NCI-H748 treated with DMSO at 0.1 percent for 48 hours (cell line): ENCODE measurements around the gene UCN2.
"Not testable (repeated sequence)": the region's sequence is repeated elsewhere in the genome, so short reads cannot be mapped to it uniquely, and the experiment has no call there.

Experiments
- DNase-seq: peaks from one replicate; lab custom pipeline; 2025; lab: John Stamatoyannopoulos, UW

Gene UCN2

DNA sequence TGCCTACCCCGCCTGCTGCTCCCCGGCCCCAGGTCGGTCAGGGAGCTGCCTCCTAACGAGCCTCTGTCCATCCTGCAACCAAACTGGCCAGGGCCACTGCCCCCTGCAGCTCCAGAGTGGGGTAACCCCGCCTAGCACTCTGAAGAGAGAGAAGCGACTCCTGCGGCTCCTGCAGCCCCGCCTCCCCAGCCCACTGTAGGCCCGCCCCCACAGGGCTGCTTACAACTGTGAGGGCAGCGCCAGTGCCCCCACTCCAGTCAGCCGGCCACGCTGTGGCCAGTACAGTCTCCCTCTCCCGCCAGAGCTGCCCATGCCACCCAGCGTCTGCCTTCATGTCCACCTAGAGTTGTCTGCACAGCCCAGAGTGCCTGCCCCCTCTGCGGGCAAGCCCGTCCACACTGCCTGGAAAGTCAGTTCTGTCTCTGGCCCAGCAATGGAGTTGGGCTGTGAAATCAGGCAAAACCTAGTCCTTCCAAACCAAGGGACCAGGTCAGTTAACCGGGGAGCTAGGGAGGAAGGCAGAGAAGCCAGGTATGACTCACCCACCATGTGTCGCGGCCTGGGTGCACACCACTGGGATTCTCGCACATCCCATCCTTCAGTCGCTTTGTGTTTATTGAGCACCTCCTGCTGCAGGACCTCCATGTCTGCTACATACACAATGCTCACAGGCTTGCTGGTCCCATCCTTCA is 2.4 kb downstream of the UCN2 start:
- DNase-seq = no peak

- no peak for DNase-seq
These were observed 2.9 kb downstream of the UCN2 start for GRCh38 chr3:48560648-48561018.

DNA sequence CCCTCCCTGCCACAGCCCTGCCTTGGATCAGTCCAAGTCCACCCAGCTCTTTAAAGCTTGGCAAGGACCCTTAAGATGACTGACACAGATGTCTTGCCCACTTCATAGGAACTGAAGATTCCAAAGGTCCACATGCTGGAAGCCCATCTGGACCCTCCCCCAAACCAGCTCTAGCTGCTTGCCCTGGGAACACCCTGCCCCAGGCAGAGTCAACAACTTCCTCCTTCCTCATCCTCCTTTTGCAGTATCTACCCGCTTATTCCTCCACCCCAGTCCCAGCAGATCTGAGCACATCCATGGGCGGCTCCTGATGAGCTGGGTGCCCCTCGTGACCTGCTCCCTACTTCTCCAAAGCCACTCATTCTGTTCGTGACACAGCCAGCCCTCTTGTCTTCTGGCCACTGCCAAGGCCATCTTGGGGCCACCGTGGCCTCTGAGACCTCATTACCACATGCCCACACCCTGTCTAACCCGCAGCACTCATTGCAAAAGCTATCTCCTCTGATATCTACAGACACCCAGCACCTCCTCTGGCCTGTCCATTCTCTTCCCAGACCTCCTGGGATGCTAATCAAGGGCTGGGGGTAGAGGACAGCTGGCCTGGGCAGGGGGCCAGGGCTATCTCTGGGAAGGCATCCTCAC is 5.0 kb downstream of the UCN2 start:
- DNase-seq = no peak

DNA sequence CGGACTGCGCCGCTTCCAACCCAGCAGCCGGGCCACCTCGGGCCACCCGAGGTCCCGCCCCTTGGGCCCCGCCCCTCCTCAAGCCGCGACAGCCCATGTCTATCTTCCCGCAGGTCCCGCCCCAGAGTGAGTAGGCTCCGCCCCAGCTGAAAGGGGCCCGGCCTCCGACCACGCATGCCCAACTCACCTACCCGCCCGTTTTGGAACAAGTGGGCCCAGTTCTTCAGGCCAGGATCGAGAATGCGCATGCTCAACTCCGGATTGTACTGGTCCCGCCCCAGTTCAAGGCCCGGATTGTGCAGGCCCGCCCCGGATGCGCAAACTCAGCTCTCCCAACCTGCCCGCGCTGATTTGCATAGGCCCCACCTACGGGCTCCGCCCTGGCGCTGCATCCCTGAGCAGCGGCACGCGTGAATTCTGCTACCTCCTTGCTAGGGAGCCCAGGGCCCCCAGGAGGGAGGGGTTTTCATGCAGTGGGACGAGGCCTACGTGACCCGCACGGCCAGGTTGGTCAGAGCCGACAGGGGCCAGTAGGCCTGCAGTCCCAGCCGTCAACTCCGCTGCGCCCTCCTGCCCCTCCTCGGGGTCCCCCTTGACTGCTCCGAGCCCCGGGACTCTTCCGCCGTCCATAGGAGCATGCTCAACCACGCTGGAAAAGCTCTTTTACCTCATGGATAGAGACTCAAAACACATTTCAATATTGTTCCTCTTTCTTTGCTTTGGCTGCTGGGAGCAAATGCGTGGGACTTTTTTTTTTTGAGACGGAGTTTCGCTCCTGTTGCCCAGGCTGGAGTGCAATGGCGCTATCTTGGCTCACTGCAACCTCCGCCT is 6.6 kb downstream of the UCN2 start, which contains the start of gene PFKFB4:
Gene PFKFB4, minus strand, starts transcription at position 8 of the 831 bp plus-strand sequence. CDS start 26 bp downstream, outside the sequence.
- peak; percentile 95 for DNase-seq

- DNase-seq = no peak
These were observed 7.4 kb downstream of the UCN2 start for GRCh38 chr3:48555949-48556795.

DNA sequence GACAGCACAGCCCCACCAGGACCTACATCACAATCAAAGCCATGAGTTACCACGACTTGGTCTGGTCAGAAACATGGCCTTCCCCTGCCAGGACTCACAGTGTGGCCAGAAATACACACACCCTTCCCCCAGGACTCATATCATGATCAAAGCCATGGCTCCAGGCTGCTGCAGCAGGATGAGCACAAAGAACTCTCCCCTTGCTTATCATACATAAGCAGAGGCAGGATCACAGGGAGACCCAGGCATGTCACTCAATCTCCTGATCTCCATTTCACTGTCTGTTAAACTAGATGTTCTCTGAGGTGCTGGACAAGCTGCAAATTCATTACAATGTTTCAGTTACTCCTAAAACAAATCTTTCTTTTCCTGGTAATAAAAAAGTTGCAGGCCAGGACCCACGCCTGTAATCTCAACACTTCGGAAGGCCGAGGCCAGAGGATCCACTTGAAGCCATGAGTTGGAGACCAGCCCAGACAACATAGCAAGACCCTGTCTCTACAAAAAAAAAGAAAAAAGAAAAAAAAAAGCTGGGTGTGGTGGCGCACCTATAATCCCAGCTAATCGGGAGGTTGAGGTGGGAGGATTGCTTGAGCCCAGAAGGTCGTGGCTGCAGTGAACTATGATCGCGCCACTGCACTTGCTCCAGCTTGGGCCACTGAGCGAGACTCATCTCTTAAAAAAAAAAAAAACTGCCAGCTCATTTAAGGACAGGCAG is 8.2 kb downstream of the UCN2 start:
- DNase-seq = no peak

DNA sequence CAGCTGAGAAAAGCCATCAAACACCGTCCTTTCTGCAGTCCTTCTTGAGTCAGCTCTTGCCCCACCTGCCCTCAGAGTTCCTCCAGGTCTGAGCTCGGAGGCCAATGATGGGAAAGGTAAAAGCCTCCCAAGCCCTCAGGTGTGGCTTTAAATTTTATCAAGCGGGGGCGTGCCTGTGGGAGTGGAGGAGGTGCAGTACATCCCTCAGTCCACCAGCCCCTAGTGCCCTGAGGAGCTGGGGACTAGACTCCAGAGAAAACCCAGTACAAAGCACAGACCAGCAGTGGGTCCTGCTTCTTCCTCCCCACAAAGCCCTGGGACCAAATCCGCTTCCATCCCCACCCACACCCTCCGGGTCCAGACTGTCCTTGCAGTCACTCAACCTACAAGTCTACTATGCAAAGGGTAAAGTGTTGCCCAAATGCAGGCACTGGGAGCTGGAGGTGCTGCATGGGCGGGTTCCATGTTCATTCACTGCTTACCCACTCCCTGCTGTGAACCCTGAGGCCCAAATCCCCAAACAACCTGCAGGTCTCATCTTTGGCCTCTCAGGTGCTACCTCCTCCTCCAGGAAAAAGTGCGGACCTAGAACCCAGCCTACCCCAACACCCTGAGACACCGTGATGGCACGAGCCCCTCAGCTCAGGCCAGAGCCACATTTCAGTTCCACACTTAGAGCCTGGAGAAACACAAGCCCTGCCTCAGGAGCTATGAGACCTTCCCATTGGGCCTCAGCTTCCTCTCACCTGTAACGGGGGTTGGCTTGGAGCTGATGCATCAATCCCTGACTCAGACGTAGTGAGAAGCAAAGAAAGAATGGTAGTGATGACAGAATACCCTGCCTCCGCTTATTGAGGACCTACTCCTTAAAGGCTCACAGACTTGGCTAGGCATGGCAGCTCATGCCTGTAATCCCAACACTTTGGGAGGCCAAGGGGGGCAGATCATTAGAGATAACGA is 9.4 kb downstream of the UCN2 start:
- no peak for DNase-seq

GRCh38 chr3:48553361-48553760 is 10.2 kb downstream of the UCN2 start:
- DNase-seq = no peak

GRCh38 chr3:48552111-48552951 is 11.2 kb downstream of the UCN2 start:
- DNase-seq = no peak

- DNase-seq = not testable (repeated sequence)
These were observed 11.9 kb downstream of the UCN2 start for GRCh38 chr3:48551651-48552050.

DNA sequence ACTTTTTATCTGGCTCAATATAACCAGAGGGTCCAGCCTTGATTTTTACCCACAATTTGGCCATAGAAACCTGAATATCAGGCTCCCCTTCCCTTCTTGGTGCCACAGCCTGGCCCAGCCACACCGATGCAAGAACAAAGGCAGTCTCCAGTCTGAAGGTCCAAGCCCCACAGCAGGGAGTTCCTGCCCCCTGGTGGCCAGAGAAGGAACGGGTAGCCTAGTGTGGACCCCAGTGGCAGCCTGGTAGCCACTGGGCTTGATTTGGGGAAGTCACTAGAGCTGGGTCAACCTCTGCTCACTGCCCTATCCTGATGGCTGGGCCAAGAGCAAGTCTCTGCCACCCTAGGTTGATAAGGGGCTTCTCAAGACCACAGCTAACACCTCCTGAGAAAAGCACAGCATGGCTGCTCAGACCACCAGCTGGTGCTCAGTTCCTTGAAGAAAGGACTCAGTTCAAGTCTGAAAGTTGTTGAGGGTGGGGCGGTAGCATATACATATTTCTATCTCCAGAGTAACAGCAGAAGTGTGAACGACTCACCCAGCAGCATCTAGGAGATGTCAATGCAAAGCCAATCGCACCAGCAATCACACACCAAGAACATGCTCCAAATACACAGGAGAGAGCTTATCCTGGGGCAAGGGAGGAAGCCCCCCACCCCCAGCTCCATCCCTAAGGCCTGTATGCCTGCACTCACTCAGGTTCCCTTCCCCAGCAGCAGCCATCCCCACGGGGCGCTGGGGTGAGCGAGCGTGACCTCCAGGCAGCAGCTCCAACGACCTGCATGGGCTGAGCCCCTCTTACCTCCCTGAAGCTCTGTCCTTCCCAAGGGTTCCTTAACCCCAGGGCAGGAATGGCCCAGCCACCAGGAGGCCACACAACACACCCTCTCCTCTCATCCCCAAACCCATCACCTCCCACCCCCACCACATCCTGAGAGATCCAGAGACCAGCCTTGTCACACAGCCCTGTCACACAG is 14.6 kb downstream of the UCN2 start:
- DNase-seq = peak; percentile 4

- DNase-seq = no peak
These were observed 15.5 kb downstream of the UCN2 start for GRCh38 chr3:48548126-48548525.

GRCh38 chr3:48546203-48546829 is 17.3 kb downstream of the UCN2 start:
- DNase-seq = no peak

- DNase-seq = no peak
These were observed 19.4 kb downstream of the UCN2 start for GRCh38 chr3:48544141-48544540.

GRCh38 chr3:48543271-48543866 is 20.2 kb downstream of the UCN2 start:
- DNase-seq = no peak

GRCh38 chr3:48538451-48538850 is 25.1 kb downstream of the UCN2 start:
- DNase-seq = no peak

- no peak for DNase-seq
These were observed 26.8 kb downstream of the UCN2 start for GRCh38 chr3:48536785-48537184.
